Inflammatory macrophage treated with lipopolysaccharide for 4 hours (primary cell): Measurements from ENCODE around the gene KLC1.

Experiments used
- DNase-seq: peaks from one replicate; pipeline ENCODE4 v3.0.0-alpha.2; 2020

KLC1 gene

GRCh38 chr14:103706551-103707328, 77.7 kb downstream of the KLC1 start:
- no peak for DNase-seq

DNA sequence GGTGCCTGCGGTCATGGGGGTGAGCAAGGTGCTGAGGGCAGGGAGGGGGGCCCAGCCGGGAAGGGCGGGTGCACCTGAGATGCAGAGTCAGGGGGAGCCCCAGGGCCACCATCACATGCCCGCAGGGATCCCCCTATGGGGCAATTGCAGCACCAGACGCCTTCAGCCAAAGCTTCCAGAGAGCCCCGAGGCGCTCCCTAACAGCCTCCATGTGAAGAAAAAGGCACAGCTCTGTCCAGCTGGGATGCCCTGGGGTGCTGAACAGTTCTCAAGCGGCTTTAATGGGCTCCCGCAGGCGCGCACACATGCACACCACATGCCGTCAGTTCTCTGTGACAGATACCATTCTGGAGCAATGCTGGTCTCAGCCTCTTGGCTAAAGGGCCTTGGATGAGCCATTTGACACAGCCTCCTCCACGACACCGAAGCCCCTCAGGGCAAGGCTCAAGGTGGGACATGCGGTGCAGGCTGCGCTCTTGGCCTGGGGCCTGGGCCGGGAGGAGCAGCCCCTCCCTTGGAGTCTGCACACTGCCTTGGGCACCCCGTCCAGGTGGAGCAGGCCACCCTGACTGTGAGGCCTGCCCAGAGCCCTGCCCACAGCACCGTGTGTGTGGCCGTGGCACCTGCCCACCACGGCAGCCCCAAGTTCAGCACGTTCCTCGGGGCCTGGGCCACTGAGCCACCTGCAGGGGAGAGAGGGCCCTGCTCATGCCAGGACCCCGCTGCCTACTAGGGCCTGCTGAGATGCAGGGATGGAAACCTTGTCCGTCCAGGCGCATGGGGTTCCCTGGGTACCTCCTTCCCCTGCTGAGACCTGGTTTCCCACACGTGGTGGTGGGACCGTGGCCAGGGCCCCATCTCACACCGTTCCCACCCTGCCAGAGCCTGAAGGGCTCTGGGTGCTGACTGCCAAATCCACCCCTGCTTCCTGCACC, 78.6 kb downstream of the KLC1 start:
- DNase-seq = no peak

- DNase-seq = no peak
These were observed 79.8 kb downstream of the KLC1 start for GRCh38 chr14:103708750-103709187.

DNA sequence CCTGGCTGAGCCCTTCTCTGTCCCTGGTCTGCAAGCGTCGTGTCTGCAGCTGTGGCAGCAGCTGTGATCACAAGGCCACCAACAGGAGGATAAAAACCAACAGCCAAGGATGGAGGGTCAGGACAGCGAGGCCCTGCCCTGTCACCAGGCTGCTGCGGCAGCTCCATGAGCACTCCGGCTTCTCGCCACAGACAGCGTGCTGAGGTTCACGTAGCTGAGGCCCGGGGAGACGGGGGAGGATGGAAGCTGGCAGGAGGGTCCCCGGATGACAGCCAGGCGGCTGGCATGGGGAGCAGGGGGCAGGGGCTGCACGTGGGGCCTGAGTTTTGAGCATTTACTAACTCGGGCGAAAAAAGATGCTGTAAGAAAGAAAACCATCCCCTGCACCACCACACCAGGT, 80.8 kb downstream of the KLC1 start:
- DNase-seq = no peak

DNA sequence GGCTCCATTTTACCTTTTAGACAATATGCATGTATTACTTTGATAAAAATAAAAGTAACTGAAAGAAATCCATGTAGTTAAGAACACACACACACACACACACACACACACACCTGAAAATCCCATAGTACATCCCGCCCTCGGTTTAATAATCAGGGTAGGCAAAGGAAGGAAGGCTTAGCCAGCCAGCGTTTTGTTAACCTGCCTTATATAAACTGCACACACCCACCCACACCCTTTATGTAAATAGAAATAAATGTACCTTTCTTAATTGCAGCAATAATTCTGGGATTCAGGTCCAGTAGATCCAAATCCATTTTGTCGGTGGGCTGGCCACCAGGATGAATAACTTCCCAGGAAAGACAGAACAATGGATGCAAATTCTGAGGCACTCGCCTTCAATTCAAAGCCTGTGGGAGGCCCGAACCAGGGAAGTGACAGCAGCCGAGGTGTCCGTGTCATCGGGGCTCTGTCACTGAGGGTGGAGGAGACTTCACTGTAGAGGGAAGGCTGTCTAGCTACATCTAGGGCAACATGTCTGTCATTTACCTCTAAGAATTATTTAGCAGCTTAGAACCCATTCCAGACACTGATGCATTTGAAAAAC, 81.9 kb downstream of the KLC1 start:
- DNase-seq = no peak

GRCh38 chr14:103711516-103712431, 82.8 kb downstream of the KLC1 start:
- DNase-seq = no peak

DNA sequence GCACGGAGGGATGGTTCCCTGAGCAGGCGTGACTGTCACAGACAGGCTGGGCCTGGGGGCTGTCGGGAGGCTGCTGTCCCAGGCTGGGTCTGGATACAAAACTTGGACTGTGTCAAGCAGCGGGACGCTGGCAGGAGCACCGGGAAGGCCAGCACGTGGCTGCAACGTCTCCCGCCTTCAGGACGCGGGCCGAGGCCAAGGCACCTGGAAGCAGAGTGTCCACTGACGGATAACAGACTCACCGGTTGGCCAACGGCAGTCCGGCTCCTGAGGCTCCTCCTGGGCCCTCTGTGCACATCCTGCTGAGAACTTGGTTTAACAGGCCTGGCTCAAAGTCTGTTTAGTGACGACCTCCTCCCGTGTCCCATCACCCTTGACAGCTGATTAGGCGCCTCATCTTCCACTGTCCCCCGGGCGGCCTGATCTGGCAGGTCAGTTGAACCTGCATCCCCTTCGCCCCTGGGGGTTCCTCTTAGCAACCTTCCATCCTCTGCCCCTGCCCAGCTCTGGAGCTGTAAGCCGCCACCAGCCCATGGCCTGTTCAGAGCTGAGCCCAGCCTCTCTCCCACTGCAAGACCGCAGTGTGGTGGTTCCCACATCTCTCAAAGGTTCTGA, 83.7 kb downstream of the KLC1 start:
- no peak for DNase-seq

- no peak for DNase-seq
These were observed 84.5 kb downstream of the KLC1 start for GRCh38 chr14:103713304-103714062.

GRCh38 chr14:103714063-103714724, 85.2 kb downstream of the KLC1 start:
- no peak for DNase-seq

GRCh38 chr14:103715052-103716000, 86.3 kb downstream of the KLC1 start, which contains the start of the genes XRCC3 and ZFYVE21:
Gene XRCC3 (minus strand): TSS chr14:103715451. CDS start chr14:103711087, 4,364 bp downstream.
Gene ZFYVE21 (plus strand): TSS chr14:103715810. CDS start chr14:103715842, 32 bp downstream.
- DNase-seq = peak; percentile 100

GRCh38 chr14:103716091-103716801, 87.2 kb downstream of the KLC1 start:
- DNase-seq = peak; percentile 44

DNA sequence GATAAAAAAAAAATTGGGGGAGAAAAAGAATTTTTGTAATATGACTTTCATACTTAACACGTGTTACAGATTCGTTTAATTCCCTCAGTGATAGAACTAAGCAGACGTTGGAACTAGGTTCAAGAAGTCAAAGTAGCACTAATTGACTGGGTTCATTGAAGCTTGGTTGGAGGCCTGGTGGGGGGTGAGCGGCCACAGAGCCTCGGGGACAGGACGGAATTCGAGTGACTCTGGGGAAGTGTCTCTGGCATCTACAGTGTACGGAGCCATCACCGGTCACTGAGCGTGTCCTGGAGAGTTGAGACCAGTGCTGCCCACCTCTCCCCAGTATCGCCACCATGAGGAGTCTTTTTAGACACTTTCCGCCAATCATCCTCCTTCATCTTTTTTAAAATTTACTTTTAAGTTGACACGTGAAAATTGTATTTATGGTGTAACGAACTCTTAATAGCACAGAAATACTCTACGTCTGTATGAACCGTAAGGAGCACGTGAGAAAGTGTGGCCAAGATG, 87.9 kb downstream of the KLC1 start:
- DNase-seq = no peak

- DNase-seq = no peak
These were observed 89.6 kb downstream of the KLC1 start for GRCh38 chr14:103718572-103718971.

DNA sequence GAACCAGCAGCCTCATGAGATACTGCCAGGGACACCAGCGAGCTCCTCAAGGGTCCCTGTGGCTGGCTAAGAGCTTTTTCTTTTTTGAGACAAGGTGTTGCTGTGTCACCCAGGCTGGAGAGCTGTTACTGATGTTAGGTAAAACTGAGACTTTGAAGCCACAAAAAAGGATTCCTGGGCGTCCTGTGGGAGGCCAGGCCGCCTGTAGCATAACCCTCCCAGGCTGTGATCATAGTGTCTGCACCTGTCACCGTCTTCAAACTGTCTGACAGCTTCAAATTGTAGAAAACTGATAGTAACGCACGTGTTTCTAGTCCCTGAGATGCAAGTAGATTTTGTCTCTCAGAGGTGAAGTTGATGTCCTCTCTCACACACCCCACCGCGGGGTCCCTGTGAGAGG, 90.7 kb downstream of the KLC1 start:
- no peak for DNase-seq

GRCh38 chr14:103721334-103722120, 92.5 kb downstream of the KLC1 start:
- DNase-seq = no peak

GRCh38 chr14:103723748-103724081, 94.7 kb downstream of the KLC1 start:
- DNase-seq = no peak

- DNase-seq = no peak
These were observed 95.1 kb downstream of the KLC1 start for GRCh38 chr14:103724116-103724515.
